ENCODE measurements around the gene USP26. TPM values are rescaled to one million over a fixed set of nuclear protein-coding genes. Genes with fewer than 3 reads are reported as not detected.
A peak's percentile ranks its signal among the peaks of the same experiment; 100 is the strongest.

Gene USP26
- total RNA-seq, 4 donors from 2014 or later, result not detected

- no peak for TF ChIP-seq POLR2A (IDR thresholded peaks at IDR 0.05; ENCODE audit: low read depth)
- no peak for TF ChIP-seq CTCF (IDR thresholded peaks at IDR 0.05)
- Histone ChIP-seq H3K4me3 (no peak overlapping the region), H3K27ac (replicated peaks in 1 of 4) (no peak overlapping the region), H3K36me3 (no peaks in the 10 kb centered on the region), H3K4me1 (no peaks in the 10 kb centered on the region), H3K27me3 (no peaks in the 10 kb centered on the region), H3K9me3 (peaks cover 0 to 8% (median 0%) of the 10 kb centered on the region in 4 donors)
- DNase-seq (ENCODE audit: extremely low spot score), result no peak
- intact Hi-C loops (cut with DNase I), result no loop called here
- WGBS, result 88% methylated on average over 3 of the region's 3 CpGs
These were observed 89.5 kb downstream of the USP26 start for GRCh38 chrX:133007458-133007857.

DNA sequence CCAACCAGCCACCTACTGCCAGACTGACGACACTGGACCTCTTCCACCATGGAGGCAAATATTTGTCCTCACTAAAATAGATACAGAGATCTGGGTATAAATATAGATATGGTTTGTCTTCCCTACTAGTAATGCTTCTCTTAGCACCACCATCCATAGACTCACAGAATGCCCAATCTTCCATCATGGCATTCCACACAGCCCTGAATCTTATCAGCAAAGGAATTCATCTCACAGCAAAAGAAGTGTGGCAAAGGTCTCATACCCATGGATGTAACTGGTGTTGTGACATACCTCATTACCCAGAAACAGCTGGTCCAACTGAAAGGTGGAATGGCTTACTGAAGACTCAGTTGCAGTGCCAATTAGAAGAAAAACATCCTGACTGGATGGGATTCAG is 91.3 kb downstream of the USP26 start:
- WGBS, result 100% methylated on average over 1 of the region's 1 CpG

DNA sequence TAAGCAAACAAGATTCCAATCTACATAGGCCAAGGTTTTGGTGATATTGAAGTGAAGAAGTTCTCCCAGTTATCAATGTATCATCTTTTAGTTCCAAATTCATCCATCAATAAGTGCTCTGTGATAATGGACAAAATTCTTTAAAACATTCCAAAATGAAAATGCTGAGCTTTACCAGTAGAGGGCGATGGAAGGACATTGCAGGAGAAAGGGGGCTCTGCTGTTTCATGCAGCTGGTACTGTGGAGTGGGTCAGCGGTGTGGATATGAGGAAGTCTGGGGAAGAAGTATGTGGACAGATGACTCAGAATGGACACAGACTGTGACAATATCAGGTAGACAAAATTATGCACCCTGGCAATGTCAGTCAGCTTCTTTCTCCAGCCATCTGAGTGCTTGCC is 91.9 kb downstream of the USP26 start:
- H3K27me3 ChIP-seq, result no peaks in the 10 kb centered on the region
- intact Hi-C loops (cut with DNase I), result no loop called here
- DNase-seq (ENCODE audit: extremely low spot score), result no peak
- no peak overlapping the region for H3K27ac ChIP-seq (replicated peaks in 1 of 4)
- TF ChIP-seq CTCF (IDR thresholded peaks at IDR 0.05) (peak; percentile 45 to 55 (median 49)), POLR2AphosphoS5 (IDR thresholded peaks at IDR 0.05) (no peak)
- H3K9me3 ChIP-seq, result no peaks in the 10 kb centered on the region
- WGBS, result 9% methylated on average over 2 of the region's 2 CpGs
- no peaks in the 10 kb centered on the region for H3K36me3 ChIP-seq
- H3K4me3 ChIP-seq, result no peak overlapping the region
- no peaks in the 10 kb centered on the region for H3K4me1 ChIP-seq

More for the DNA sequence above, 91.3 kb downstream of the USP26 start:
- no peaks in the 10 kb centered on the region for H3K36me3 ChIP-seq
- no peak overlapping the region for H3K27ac ChIP-seq (replicated peaks in 1 of 4)
- H3K4me3 ChIP-seq, result no peak overlapping the region
- H3K9me3 ChIP-seq, result no peaks in the 10 kb centered on the region
- intact Hi-C loops (cut with DNase I), result no loop called here
- DNase-seq (ENCODE audit: extremely low spot score), result no peak
- H3K4me1 ChIP-seq, result no peaks in the 10 kb centered on the region
- TF ChIP-seq POLR2AphosphoS5 (IDR thresholded peaks at IDR 0.05) (no peak), CTCF (IDR thresholded peaks at IDR 0.05) (no peak), POLR2A (IDR thresholded peaks at IDR 0.05; ENCODE audit: low read depth) (no peak), EP300 (IDR thresholded peaks at IDR 0.05) (no peak)
- H3K27me3 ChIP-seq, result no peaks in the 10 kb centered on the region

DNA sequence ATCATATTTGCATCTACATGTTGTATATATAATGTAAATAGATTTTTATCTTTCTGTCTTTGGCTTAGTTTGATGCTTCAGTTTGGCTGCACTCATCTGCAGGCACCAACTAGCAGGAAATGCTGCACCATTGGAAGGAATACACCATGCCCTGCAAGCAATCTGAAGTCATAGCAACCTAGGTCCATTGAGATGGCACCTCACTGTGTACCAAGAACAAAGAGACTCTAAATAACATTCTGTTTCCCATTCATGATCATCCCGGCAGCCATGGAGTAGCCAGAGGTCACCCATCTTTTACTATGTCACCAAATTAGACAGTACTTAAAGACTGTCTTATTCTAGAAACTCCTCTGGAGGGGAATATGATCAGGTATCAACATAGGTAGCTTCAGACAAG is 97.7 kb downstream of the USP26 start:
- H3K9me3 ChIP-seq, result no peaks in the 10 kb centered on the region
- no peak for TF ChIP-seq POLR2A (IDR thresholded peaks at IDR 0.05; ENCODE audit: low read depth)
- no peak for TF ChIP-seq POLR2AphosphoS5 (IDR thresholded peaks at IDR 0.05)
- no peak for TF ChIP-seq CTCF (IDR thresholded peaks at IDR 0.05)
- no peak for TF ChIP-seq EP300 (IDR thresholded peaks at IDR 0.05)
- 75% methylated on average over 1 of the region's 1 CpG for WGBS
- DNase-seq (ENCODE audit: extremely low spot score), result no peak
- intact Hi-C loops (cut with DNase I), result no loop called here
- no peak overlapping the region for H3K27ac ChIP-seq (replicated peaks in 1 of 4)
- H3K36me3 ChIP-seq, result no peaks in the 10 kb centered on the region
- no peaks in the 10 kb centered on the region for H3K4me1 ChIP-seq
- H3K27me3 ChIP-seq, result no peaks in the 10 kb centered on the region
- H3K4me3 ChIP-seq, result no peak overlapping the region

- WGBS, result 82% methylated on average over 2 of the region's 2 CpGs
These were observed 106.1 kb downstream of the USP26 start for GRCh38 chrX:132990835-132991234.

More at GRCh38 chrX:132990835-132991234, 106.1 kb downstream of the USP26 start:
- Histone ChIP-seq H3K4me3 (no peak overlapping the region), H3K4me1 (no peaks in the 10 kb centered on the region), H3K27me3 (no peaks in the 10 kb centered on the region), H3K36me3 (no peaks in the 10 kb centered on the region), H3K9me3 (no peaks in the 10 kb centered on the region), H3K27ac (replicated peaks in 1 of 4) (no peak overlapping the region)
- no peak for DNase-seq (ENCODE audit: extremely low spot score)
- TF ChIP-seq CTCF (IDR thresholded peaks at IDR 0.05) (no peak), POLR2AphosphoS5 (IDR thresholded peaks at IDR 0.05) (no peak), POLR2A (IDR thresholded peaks at IDR 0.05; ENCODE audit: low read depth) (no peak), EP300 (IDR thresholded peaks at IDR 0.05) (no peak)
- intact Hi-C loops (cut with DNase I), result no loop called here
